Esophagus squamous epithelium (tissue), 4 donors: ENCODE results near the gene CIAO3.

ENCODE experiments used
- POLR2A ChIP-seq, 4 donors: fragments of 450-650 bp; IDR thresholded peaks; one replicate each; pipeline ENCODE4 v1.6.1; 2017; ENCODE audit warnings: antibody characterized with exemption in 4 of 4, mild to moderate bottlenecking in 4 of 4, moderate library complexity in 3 of 4
- TF ChIP-seq, protein P1 (sequence below), 6 experiments: fragments of 450-650 bp in 4 of 6; fragments of 200-600 bp in 2 of 6; sonication (generic) in 2 of 6; IDR thresholded peaks; one replicate each; pipeline ENCODE4 v1.5.1; 2016 to 2019; ENCODE audit warnings: antibody characterized with exemption in 6 of 6, mild to moderate bottlenecking in 4 of 6, moderate library complexity in 4 of 6

DNA sequence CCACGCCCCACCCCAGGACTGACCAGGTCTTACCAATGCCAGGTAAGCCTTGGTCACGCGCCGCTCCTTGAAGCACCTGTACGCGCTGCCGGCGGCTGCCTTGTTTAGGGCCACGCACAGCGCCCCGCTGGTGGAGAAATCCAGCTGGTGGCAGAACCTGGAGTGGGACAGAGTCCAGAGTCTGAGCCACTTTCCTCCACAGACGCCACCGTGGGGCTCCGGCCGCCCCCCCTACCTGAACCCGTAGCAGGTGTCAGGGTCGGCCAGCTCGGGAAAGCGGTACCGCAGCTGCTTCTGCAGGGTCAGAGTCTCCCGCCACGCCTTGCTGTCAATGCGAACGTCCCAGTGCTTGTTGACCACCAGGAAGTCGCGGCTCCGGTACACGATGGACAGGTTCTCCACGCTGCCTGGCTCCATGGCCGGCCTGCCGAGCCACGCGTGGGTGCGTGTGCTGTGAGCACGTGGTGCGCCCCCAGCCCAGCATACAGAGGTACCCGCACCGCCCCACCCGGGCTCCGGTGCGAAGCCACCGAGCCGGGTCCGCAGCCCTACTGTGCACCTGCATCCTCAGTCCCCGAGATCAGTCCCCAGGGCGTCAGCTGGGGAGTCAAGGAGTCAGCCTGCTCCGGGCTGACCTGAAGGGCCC, 46.6 kb upstream of the CIAO3 start:
- TF ChIP-seq, protein P1, sequence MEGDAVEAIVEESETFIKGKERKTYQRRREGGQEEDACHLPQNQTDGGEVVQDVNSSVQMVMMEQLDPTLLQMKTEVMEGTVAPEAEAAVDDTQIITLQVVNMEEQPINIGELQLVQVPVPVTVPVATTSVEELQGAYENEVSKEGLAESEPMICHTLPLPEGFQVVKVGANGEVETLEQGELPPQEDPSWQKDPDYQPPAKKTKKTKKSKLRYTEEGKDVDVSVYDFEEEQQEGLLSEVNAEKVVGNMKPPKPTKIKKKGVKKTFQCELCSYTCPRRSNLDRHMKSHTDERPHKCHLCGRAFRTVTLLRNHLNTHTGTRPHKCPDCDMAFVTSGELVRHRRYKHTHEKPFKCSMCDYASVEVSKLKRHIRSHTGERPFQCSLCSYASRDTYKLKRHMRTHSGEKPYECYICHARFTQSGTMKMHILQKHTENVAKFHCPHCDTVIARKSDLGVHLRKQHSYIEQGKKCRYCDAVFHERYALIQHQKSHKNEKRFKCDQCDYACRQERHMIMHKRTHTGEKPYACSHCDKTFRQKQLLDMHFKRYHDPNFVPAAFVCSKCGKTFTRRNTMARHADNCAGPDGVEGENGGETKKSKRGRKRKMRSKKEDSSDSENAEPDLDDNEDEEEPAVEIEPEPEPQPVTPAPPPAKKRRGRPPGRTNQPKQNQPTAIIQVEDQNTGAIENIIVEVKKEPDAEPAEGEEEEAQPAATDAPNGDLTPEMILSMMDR (IDR thresholded peaks at IDR 0.05): no peak
- no peak for TF ChIP-seq POLR2A (IDR thresholded peaks at IDR 0.05)
